ENCODE measurements around the gene MRPS14.

Gene MRPS14

DNA sequence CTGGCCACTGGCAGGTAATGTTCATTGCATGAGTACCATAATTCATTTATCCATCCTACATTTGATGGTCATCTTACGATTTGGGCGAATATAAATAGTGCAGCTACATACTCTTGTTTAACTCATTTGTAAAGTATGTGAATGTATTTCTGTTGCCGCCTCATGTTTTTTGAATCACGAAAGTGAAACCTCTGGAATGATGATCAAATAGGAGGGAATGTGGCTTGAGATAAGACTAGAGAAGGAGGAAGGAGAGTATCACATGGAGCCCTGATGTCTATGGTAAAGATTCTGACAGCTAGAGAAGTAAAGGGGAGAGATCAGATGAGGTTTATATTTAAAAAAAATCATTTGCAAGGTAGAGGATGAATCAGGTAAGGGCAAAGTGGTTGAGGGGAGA is 8.0 kb downstream of the MRPS14 start:
- DNase-seq = no peak

DNA sequence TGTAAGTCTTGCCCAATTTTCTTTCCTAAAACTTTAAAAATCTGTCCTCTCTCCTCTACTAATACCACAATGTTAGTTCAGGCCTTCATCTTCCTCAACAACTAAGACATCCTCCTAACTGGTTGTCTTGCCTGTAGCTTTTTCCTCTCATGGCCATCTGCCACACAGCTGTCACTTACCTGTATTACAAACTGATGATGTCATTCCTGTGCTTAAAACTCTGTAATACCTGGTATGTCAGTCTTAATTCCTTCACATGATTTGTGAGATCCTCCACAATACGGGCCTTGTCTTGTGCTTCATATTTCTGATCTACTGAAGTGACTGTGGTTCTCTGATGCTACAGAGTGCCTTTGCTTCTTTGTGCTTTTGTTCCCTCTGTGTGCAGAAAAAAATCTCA is 9.8 kb downstream of the MRPS14 start:
- no peak for DNase-seq

DNA sequence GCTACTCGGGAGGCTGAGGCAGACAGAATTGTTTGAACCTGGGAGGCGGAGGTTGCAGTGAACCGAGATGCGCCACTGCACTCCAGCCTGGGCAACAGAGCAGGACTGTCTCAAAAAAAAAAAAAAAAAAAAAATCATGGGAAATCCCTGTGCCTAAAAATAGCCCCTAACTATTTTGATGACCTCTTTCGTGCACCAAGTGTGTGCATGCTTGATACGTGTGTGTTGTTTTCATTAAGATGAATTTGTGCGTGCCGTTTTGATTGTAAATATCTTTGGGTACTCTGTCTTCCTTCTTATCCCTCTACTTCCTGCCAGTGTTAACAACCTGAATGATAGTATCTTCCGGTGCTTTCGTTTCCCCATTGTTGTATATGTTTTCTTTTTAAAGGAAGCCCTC is 13.7 kb downstream of the MRPS14 start:
- no peak for DNase-seq

DNA sequence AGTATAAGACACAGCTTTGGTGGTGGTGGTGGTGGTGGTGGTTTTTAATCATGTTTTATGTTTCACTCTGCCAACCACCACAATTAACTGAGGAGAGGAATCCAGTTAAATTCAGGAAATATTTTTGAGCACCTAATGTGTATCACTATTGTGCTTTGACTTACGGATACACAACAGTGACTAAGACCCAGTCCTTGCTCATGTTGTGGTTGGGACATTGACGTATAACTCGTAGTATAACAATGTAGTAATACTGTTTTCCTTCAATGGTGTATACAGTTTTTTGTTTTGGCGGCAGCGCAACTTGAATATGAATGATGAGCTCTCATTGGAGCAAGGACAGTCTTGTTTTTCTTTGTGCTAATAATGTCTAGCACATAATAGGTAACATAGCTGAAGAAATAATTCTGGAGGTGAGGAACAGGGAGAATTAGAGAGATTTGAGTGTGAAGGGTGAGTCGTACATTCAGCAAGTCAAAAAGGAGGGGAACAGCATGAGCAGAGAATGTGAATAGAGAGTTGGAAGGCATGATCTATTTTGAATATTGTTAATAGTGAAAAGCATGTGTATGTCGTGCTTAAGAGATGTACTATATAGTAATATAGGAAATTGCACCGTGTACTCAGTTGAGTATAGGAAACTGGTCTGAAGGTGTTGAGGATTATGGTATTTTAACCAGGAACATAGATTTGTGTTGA is 18.0 kb downstream of the MRPS14 start:
- DNase-seq = no peak

DNA sequence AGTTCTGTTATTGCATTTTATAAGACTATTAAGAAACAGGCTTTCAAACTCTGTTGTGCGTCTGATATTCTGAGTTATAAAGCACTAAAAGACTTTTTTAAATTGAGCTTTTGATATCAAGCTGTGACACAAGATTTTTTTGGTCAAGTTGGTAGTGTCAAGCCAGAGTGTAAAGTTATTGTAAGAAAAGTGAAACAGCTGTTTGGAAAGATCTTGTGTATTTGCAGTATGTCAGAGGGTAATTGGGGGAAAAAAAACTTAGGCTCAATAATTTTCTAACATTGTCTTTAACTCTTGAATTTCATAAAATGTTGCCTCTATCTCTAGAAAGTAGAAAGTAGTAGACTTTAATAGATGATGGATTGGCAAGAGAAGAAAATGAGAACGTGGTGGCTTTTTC is 19.7 kb downstream of the MRPS14 start:
- DNase-seq = no peak

DNA sequence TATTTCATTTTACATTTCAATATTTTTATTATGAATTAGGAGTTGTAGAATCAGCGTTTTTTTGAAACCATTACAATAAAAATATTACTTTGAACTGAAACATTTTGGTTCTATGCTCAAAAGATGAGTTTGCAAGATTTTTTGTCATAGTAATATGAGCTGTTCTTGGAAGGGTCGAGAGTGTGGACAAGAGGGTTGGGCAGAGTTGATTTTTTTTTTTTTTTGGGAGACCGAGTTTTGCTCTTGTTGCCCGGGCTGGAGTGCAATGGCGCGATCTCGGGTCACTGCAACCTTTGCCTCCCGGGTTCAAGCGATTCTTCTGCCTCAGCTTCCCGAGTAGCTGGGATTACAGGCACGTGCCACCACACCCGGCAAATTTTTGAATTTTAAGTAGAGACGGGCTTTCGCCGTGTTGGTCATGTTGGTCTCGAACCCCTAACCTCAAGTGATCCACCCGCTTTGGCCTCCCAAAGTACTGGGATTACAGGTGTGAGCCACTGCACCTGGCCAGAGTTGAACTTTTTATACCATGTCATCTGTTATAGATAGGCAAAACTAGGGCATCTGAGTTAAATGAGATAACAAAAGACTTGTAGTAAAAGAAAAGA is 20.2 kb downstream of the MRPS14 start:
- DNase-seq = no peak

DNA sequence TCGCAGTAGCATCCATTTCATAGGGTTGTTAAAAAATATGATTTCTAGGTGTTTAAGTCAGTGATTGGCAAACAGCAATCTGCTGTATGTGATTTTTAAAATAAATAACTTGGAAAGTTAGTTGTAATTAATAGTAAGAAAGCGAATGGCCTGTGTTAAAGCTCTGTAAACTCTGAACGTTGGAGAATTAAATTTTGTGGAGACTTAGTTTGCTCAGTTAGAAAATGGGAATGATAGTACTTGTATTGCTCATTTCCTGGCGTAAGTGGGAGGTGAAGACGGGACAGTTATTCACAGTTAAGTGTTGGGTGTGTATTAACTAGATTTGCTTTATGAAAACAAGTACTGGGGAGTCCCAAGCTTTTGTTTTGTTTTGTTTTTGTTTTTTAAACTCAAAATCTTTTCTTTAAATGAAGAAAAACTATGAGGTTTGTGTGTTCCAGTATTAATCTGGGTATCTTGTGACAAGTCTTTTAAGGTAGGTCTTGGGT is 22.5 kb downstream of the MRPS14 start:
- no peak for DNase-seq

DNA sequence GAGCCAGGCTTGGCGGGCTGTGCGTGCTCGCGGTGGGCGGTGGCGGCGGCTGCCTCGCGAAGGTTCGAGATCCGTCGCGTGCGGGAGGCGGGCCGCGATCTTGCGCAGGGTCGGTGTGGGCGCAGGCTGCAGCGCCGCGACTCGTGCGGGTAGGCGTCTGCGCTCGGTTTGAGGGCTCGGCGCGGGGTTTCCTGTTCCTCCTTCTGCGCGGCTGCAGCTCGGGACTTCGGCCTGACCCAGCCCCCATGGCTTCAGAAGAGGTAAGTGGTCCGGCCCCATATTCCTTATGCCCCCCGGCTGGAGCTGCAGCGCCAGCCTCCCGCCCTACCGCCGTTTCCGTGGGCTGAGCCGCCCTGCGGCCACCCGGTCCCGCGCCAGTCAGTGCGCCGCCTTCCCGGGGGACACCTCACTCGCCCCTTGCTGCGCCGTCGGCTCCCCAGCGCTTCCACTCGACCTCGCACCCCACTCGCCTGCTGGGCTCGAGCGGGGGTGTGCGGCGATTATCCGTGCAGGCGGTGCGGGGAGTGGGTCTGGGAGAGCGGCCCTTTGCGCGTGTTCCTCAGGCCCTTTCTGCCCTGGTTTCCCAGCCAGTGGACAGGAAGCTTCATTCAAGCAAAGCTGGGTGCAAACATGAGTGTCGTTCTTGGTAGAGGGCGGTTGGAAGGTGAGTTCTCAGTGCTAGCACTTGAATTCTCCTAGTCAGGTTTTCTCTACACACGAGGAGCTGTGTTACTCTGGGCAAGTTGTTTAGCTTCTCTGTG is 23.1 kb downstream of the MRPS14 start, which contains the start of gene CACYBP:
Gene CACYBP, plus strand, starts transcription at position 12 of the 761 bp plus-strand sequence. Its CDS starts 234 bp downstream, at position 246.
- no peak for DNase-seq

DNA sequence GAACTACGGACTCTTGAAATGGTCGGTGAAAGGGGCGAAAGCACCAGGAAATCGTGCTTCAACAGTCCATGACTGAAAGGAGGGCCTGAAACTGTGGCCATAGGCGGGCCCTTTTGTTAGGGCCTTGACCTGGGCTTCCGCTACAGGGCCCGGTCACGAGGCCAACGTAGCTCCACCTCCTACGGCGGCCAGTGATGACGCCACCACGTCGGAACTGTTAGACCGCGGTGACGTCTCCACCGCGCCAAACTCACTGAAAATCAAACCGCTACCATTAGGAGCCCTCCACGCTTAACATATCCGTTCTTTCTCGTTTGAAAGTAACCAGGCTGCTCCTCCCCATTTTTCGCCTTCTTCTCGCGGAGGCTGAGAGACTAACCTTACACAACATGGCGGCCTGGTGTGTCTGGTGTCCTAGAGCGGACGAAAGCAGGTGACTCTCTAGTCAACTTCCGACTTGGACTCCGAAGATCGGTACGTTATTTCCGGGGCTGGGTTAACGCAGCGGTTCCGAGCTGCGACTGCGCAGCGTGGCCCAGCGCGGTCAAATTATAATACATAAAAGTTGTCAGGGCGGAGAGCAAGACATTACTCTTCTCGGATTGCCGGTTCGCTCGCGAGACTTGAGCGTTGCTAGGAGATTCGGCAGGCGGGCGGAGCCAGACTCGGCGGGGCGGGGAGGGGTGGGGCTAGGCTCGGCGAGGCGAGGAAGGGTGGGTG is 23.8 kb downstream of the MRPS14 start:
- peak; percentile 98 for DNase-seq

DNA sequence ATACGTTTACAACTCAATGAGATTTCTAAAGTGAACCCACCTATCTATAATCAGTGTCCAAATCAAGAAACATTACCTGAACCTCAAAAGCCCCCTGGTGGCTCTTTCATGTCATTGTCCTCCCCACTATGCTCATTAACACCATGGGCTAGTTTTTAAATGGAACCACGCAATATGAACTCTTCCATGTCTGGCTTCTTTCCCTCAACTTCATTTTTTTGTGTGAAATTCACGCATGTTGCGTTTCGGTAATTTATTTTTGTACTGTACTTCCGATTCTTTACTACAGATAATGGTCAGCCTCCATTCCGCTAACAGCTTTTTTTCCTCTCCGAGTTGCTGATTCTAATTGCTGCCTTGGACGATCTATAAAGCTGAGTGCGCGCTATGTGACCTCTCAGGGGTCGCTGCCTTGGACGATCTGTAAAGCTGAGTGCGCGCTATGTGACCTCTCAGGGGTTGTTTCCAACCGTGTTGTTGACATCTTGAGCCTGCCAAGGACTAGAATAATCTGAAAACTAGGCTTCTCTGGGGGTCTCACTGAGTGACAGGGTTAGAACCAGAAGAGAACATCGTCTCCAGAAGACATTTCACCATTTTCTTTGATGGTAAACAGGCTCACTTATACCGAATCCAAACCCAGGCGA is 24.5 kb downstream of the MRPS14 start:
- DNase-seq = peak; percentile 15

DNA sequence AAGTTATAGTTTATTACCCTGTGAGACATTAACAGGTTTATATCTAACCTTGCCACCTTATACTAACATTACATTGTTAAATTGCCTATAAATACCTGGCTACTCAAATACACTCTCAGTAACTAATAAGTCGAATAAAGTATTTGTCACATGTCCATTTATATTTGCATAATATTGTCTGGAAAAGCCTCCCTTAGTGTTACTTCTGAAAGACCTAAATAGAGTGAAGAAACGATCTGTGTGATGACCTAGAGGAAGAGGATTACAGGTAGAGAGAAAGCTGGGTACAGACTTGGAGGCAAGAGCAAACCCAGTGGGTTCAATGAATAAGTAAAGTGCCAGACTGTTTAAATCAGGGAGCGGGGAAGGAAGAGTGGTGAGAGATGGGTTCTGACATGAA is 26.2 kb downstream of the MRPS14 start:
- no peak for DNase-seq

DNA sequence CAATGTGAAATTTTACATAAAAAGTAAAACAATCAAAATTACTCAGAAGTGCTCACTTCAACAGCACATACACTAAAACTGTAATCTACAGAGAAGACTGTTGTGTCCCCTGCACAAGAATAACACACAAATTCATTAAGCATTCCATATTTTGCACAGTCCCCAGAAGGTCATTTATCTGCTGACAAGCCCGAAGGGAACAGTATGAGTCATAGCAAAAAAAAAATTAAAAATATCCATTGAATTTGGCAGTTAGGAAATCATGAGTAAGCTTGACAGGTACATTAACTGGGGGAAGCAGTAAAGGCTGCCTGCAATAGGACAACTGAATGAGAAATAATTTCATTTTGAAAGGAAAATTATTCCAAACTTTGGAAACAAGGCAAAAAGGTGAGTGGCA is 26.7 kb downstream of the MRPS14 start:
- no peak for DNase-seq

DNA sequence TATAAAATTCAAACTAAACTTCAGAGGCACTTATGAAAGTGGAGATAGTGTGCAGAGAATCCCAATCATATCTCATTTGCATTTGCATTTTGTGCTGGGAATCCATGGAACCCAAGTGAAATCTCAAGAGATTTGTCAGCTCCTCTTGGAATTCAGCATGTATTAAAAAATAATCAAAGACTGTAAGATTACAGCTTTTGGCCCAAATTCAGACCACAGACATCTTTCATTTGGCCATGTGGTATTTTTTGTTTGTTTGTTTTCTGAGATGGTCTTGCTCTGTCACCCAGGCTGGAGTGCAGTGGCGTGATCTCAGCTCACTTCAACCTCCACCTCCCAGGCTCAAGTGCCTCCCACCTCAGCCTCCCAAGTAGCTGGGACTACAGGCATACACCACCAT is 27.3 kb downstream of the MRPS14 start:
- no peak for DNase-seq

DNA sequence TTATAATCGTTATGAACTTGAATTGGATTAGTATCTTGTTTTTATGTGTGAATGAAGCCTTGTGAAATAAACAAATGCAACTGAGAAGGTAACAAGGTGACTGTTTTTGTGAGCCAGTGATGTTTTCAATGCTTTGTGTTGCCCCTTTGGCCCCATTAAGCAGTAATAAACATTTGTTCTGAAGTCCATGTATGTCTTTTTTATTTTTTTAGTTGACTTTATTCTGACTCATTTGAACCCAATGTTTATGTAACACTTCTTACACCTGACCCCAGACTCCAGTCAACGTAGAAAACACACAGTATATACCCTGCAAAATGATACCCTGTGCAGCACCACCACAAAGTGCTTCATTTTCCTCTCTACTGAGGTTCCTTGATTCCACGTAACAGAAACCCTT is 28.1 kb downstream of the MRPS14 start:
- DNase-seq = no peak

DNA sequence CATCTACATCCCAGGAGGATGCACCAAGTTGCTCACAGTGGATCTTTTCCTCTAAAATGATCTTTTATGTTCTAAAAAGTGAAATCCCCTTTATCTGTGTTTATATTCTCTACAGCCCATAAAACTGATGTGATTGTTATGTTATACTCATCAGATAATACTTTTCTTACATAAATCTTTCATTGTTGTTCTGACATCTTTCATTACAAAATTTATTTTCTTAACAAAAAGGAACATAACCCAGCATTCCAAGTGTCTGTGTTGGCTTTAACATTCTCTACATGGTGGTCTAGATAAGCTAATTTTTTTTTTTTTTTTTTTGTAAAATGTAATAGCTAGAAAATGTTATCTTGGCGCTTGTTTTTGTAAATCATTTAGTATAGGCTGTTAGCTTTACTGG is 31.8 kb downstream of the MRPS14 start:
- no peak for DNase-seq

DNA sequence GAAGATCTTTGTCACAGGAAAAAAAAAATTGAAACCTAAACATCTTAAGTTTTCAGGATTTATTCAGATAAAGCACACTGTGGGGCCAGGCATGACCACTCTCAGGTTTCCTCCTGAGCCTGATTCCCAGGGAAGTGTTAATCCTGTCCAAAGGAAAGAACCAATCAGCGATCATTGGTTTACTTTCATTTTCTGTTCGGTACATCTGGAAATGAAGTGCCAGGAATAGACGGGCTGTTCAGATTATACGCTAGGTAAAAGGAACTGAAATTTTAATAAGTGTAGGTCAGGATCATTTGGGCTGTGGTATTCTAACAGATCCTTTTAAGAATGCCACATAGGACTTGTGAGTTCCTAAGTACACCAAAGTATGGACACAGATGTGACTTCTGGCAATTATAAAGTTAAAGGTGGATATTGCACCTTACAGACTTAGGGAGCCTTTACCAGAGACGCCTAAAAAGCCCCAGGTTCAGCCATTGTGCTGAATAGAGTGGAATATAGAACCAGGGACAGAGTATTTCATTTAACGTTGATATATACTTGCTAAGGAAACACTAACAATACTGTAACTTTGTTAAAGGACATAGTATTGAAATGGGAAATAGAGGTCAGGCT is 32.7 kb downstream of the MRPS14 start:
- DNase-seq = peak; percentile 17

DNA sequence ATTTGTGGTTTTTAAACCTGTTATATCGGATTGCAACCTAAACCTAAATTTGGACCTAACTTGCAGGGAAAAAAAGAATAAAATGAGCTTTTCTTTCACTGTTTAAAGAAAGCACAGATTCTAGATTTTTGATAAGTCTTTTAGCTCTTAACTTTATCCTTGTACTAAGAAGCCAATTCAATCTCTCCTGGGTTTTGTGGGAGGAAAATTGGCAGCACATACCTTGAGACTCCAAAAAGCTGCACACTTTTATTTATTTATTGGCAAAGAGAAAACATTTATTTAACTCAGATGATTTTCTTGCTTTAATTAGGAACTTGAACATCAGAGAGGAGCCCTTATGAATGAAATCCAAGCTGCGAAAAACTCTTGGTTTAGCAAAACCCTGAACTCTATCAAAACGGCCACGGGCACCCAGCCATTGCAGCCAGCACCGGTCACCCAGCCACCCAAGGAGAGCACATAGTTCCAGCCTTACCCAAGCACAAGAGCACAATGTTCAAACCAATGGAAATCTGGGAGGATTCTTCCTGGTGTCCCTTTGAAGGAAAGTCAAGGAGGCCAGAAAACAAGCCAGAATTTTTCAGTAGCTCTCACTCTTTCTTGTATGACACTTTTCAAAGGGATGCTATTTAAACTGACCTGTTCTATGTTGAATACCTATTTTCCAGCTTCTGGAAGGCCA is 33.5 kb downstream of the MRPS14 start:
- DNase-seq = no peak

DNA sequence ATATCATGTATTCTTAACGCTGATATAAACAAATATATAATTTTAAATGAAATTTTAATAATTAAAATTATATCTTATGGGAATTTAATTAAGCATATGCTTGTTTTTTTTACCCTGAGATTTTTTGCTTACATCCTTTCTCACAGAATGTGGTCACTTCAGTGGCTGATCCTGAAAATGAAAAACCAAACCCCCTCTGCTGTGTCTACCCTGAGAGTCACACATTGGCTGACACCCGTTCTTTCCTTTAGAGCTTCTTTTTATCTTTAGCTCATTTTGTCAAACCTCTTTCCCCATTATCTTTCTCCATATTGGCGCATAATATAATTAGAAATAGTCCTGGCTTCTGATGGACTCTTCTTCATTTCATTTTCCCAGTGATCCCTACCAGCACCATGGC is 34.2 kb downstream of the MRPS14 start:
- DNase-seq = no peak

DNA sequence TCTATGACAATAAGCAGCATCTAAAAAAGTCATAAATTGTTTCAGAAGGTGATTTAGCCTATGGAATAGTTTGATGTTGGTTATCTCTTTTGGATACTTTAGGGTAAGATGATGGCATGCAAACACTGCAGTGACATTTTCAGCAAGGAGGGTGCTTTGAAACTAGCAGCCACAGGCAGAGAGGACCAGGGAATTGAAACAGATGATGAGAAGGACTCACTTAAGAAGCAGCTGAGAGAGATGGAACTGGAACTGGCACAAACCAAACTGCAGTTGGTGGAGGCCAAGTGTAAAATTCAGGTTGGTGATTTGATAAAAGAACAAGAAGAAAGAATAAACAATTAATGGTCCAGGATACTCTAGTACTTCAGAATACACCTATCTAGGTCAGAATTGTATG is 34.7 kb downstream of the MRPS14 start:
- DNase-seq = no peak

DNA sequence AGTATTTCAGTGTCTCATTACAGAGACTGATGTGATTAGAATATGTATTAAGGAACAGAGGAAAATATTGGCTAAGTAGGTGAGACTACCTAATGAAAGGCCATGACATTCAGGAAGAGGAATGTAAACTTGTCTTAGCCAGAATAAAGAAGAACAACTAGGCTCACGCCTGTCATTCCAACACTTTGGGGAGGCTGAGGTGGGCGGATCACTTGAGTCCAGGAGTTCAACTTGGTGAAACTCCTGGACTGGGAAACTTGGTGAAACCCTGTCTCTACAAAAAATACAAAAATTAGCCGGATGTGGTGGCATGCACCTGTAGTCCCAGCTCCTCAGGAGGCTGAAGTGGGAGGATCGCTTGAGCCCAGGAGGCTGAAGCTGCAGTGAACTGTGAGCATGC is 38.3 kb downstream of the MRPS14 start:
- no peak for DNase-seq

DNA sequence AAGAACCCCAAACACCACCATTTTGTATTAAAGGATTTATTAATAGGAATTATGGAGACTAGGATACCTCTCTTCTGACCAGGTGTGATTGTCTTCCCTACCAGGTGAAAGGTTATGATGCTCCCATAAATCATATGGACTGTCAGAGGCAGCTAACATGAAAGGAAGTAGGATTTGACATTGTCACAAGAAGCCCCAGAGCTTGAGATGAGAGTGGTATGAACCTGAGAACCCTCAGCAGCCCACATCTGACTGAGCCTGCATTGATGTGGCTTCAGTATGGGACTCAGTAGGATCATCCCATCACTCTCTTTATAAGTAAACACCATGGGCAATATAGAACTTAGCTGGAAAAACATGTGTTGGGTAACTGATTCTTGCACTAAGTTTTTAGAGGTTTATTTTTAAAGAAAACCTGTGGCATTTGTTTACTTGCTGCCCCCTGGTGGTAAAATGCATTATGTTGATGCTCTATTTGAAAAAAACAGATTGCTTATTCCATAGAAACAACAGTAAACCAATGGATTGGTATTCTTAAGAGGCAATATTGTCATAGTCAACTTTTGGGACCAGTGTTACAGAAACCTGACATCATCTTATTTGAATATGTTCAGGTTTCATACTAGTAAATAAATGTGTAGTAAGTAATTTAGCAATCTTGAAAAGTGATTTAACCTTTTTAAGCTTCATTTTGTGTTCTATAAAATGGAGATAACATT is 40.1 kb downstream of the MRPS14 start:
- DNase-seq = no peak

Measured in GDM1 (cell line).